Bronchial epithelial cell (primary cell): ENCODE results near the gene CDC7. TPM values are rescaled to one million over a fixed set of nuclear protein-coding genes. Genes with fewer than 3 reads are reported as not detected.

ENCODE experiments used
- DNase-seq: peaks from one replicate; pipeline ENCODE4 v3.0.0-alpha.2; 2010; ENCODE audit warnings: low read depth
- FAIRE-seq: peaks from 2 replicates; lab custom pipeline; 2011; peaks lifted over from hg19 to GRCh38; lab: Jason Lieb, UNC
- H3K27me3 ChIP-seq: 2 replicates; pipeline ENCODE4 v1.5.1; 2011; ENCODE audit warnings: low read length; ENCODE audit not compliant: control insufficient read depth, insufficient read depth
- H3K36me3 ChIP-seq: 2 replicates; pipeline ENCODE4 v1.5.1; 2011; ENCODE audit warnings: low read length; ENCODE audit not compliant: control insufficient read depth, insufficient read depth
- H3K4me3 ChIP-seq: 2 replicates; pipeline ENCODE4 v1.5.1; 2011; ENCODE audit warnings: mild to moderate bottlenecking, low read depth, low read length, control low read depth
- CTCF ChIP-seq: IDR thresholded peaks from 2 replicates; pipeline ENCODE4 v1.5.1; 2011; ENCODE audit warnings: mild to moderate bottlenecking, moderate library complexity, low read length, control low read depth, inconsistent platforms; ENCODE audit not compliant: insufficient read depth, severe bottlenecking
- total RNA-seq: library from RNA; depleted of rRNA; stranded (reverse); fragments of >200 nt; gene quantifications from 2 replicates; pipeline ENCODE4 v1.2.1, GENCODE V29; 2014

CDC7 gene
- total RNA-seq, 1 donor from 2014 or later = 2.1 TPM

GRCh38 chr1:91537281-91537986 lies 36.8 kb downstream of the CDC7 start:
- H3K27me3 ChIP-seq = no peaks in the 10 kb centered on the region
- no peak overlapping the region for H3K4me3 ChIP-seq
- no peak for FAIRE-seq
- no peaks in the 10 kb centered on the region for H3K36me3 ChIP-seq
- DNase-seq = peak; percentile 17
- TF ChIP-seq CTCF = no peak

GRCh38 chr1:91537987-91538304 lies 37.3 kb downstream of the CDC7 start:
- DNase-seq (no peak), FAIRE-seq (no peak)
- Histone ChIP-seq H3K4me3 (no peak overlapping the region), H3K27me3 (no peaks in the 10 kb centered on the region), H3K36me3 (no peaks in the 10 kb centered on the region)
- TF ChIP-seq CTCF = no peak

- TF ChIP-seq CTCF = no peak
- H3K36me3 ChIP-seq = no peaks in the 10 kb centered on the region
- DNase-seq (no peak), FAIRE-seq (no peak)
- H3K4me3 ChIP-seq = no peak overlapping the region
- no peaks in the 10 kb centered on the region for H3K27me3 ChIP-seq
Observed at GRCh38 chr1:91540910-91541309, 40.3 kb downstream of the CDC7 start.

GRCh38 chr1:91541918-91542533 lies 41.4 kb downstream of the CDC7 start:
- H3K4me3 ChIP-seq = no peak overlapping the region
- TF ChIP-seq CTCF = no peak
- DNase-seq = no peak
- no peaks in the 10 kb centered on the region for H3K27me3 ChIP-seq
- no peaks in the 10 kb centered on the region for H3K36me3 ChIP-seq
- no peak for FAIRE-seq

GRCh38 chr1:91545506-91546300 lies 45.1 kb downstream of the CDC7 start:
- DNase-seq (no peak), FAIRE-seq (no peak)
- Histone ChIP-seq H3K27me3 (no peaks in the 10 kb centered on the region), H3K36me3 (no peaks in the 10 kb centered on the region), H3K4me3 (no peak overlapping the region)
- TF ChIP-seq CTCF = no peak
